Measurements from ENCODE around the gene ANKRD33B.

The ANKRD33B gene

DNA sequence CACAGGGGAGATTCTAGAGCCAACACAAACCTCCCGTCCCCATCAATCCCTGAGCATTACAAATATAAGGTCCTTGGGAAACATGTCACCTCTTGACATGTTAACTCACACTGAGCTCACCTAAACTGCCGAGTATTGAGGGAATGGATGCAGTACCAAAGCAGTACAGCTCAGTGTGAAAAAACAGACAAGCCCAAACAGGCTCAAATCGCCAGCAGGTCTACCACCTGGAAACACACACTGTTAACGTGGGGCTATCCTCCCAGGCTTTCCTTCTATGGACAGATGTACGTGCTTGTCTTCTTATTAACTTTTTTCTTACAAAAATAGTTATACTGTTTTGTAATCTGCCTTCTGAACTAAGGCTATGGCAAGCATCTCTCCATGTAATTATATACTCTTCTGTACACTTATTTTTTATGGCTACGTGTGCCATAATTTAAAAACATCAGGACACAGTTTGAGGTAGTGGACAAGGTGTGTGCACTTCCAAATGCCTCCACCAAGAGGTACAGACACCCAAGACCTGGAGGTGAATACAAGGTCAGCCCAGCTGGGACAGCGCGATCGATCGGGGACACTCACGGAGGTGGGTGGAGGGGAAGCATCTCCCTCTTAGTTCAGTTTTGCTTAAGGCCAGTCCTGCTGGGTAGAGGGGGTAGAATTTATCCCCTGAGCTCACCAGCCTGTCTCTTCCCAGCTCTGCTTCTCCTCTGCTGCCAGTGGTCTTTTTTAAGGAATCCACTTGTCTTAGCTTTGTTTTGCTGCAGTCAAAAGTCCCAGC is 120.6 kb downstream of the ANKRD33B start:
- TF ChIP-seq, protein P1, sequence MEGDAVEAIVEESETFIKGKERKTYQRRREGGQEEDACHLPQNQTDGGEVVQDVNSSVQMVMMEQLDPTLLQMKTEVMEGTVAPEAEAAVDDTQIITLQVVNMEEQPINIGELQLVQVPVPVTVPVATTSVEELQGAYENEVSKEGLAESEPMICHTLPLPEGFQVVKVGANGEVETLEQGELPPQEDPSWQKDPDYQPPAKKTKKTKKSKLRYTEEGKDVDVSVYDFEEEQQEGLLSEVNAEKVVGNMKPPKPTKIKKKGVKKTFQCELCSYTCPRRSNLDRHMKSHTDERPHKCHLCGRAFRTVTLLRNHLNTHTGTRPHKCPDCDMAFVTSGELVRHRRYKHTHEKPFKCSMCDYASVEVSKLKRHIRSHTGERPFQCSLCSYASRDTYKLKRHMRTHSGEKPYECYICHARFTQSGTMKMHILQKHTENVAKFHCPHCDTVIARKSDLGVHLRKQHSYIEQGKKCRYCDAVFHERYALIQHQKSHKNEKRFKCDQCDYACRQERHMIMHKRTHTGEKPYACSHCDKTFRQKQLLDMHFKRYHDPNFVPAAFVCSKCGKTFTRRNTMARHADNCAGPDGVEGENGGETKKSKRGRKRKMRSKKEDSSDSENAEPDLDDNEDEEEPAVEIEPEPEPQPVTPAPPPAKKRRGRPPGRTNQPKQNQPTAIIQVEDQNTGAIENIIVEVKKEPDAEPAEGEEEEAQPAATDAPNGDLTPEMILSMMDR (IDR thresholded peaks at IDR 0.05; ENCODE audit: low read depth, low read length, missing control alignments): no peak
- Histone ChIP-seq H3K36me3 (replicated peaks) (peaks cover 24% of the 10 kb centered on the region), H3K4me3 (ENCODE audit: low read depth, low read length) (no peak overlapping the region), H3K27ac (no peak overlapping the region), H3K27me3 (replicated peaks) (no peaks in the 10 kb centered on the region)
- no peak for DNase-seq
- in situ Hi-C loops (cut with HindIII; ENCODE audit: low pct_ligation_motif_present, low sequenced_read_pairs): no loop called here

DNA sequence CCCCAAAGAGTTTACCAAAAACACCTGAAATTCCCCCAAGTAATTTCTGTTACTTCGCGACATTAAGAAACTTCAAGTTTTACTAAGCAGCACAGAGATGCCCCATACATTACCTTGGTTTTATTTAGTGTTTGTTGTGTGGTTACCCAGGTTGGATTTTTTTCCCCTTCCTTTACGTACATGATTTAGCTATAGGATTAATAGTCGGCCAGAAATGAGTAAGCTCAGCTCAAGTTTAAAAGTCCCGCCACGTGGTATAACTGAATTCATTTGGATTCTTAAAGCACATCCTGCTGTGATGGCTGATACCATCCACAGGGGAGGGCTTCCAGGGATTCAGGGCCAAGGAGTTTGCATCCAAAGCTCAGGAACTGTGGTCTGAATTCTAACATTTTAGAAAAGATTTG is 121.2 kb downstream of the ANKRD33B start:
- TF ChIP-seq, protein P1 (IDR thresholded peaks at IDR 0.05; ENCODE audit: low read depth, low read length, missing control alignments): no peak
- Histone ChIP-seq H3K36me3 (replicated peaks) (peaks cover 17% of the 10 kb centered on the region), H3K4me3 (ENCODE audit: low read depth, low read length) (no peak overlapping the region), H3K27me3 (replicated peaks) (no peaks in the 10 kb centered on the region), H3K27ac (no peak overlapping the region)
- in situ Hi-C loops (cut with HindIII; ENCODE audit: low pct_ligation_motif_present, low sequenced_read_pairs): no loop called here
- no peak for DNase-seq

DNA sequence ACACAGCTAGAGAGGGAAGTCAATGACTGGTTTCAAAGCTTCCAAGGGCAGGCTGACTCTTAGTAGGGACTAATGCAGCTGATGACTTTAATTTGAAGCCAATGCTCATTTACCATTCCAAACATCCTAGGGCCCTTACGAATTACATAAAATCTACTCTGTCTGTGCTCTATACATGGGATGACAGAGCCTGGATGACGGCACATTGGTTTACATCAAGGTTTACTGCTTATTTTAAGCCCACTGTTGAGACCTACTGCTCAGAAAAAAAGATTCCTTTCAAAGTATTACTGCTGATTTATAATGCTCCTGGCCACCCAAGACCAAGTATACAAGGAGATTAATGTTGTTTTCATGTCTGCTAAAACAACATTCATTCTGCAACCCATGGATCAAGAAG is 123.0 kb downstream of the ANKRD33B start:
- DNase-seq: no peak
- no peak overlapping the region for H3K27ac ChIP-seq
- TF ChIP-seq, protein P1 (IDR thresholded peaks at IDR 0.05; ENCODE audit: low read depth, low read length, missing control alignments): no peak
- no peak overlapping the region for H3K4me3 ChIP-seq (ENCODE audit: low read depth, low read length)
- no peaks in the 10 kb centered on the region for H3K27me3 ChIP-seq (replicated peaks)
- peaks cover 8% of the 10 kb centered on the region for H3K36me3 ChIP-seq (replicated peaks)
- in situ Hi-C loops (cut with HindIII; ENCODE audit: low pct_ligation_motif_present, low sequenced_read_pairs): no loop called here

DNA sequence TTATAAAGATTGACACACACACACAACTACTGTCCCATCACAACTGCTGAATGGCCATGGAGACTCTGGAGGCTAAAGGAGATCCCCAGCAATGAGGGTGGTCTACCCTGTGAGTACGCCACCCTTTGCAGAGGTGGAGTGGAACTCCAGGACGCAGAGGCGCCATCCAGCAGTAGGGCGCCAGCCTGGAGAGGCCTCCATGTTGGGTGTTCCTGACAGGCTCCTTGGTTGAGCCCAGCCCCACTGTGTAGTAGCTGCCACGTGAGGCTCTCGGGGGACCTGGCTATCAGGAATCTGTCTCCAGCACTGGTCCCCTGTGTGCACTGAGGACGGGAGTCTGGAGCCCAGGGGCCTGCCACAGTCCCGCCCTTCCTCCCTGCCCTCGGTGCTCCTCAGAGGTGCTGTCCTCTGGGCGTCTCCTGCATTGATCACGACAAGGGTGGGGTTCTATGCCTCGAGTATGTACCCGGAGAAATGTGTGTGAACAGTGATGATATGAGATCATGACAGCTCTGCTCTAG is 124.8 kb downstream of the ANKRD33B start:
- Histone ChIP-seq H3K27ac (no peak overlapping the region), H3K27me3 (replicated peaks) (no peaks in the 10 kb centered on the region), H3K36me3 (replicated peaks) (peaks cover 2% of the 10 kb centered on the region), H3K4me3 (ENCODE audit: low read depth, low read length) (no peak overlapping the region)
- DNase-seq: no peak
- in situ Hi-C loops (cut with HindIII; ENCODE audit: low pct_ligation_motif_present, low sequenced_read_pairs): no loop called here
- TF ChIP-seq, protein P1 (IDR thresholded peaks at IDR 0.05; ENCODE audit: low read depth, low read length, missing control alignments): no peak

DNA sequence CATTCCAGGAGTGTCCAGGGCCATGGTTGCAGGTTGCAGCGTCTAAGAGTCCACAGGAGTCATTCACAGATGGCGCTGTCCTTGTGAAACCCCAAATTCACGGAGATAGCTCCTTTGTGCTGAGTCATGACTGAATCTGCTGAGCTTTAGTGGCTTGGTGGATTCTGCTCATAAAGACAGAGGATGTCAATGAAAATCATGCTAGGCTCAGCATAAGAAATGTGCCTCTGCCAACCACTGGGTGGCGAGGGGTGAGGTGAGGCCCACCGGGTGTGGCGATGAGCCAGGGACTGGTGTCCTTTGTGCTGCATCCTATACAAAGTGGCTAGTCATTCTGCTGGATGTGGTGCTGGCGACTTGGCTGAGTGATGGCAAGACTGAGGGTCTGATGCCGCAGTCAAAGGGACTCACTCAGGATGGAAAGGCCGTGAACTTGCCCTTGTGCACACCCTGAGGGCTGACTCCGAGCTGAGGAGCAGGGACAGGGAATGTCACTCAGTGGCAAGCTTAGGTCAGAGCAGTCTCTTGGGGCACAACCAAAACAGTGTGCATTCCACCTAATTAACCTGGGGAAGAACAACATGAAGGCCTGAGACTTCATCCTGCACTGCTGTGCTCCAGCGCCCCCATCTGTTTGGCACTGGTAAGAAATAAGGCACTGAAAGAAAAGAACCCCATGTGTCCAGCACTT is 125.7 kb downstream of the ANKRD33B start:
- TF ChIP-seq, protein P1 (IDR thresholded peaks at IDR 0.05; ENCODE audit: low read depth, low read length, missing control alignments): peak; percentile 61
- no peak overlapping the region for H3K27ac ChIP-seq
- in situ Hi-C loops (cut with HindIII; ENCODE audit: low pct_ligation_motif_present, low sequenced_read_pairs): no loop called here
- H3K4me3 ChIP-seq (ENCODE audit: low read depth, low read length): no peak overlapping the region
- H3K36me3 ChIP-seq (replicated peaks): peaks cover 4% of the 10 kb centered on the region
- H3K27me3 ChIP-seq (replicated peaks): no peaks in the 10 kb centered on the region
- DNase-seq: peak; percentile 25
